Left ventricle myocardium inferior (tissue), 1 donor: ENCODE results near the gene ZC3H7B. TPM values are rescaled to one million over a fixed set of nuclear protein-coding genes. Genes with fewer than 3 reads are reported as not detected.
"Not testable (repeated sequence)": the region's sequence is repeated elsewhere in the genome, so short reads cannot be mapped to it uniquely, and the experiment has no call there.

Experiments used
- DNase-seq: peaks from one replicate; pipeline ENCODE4 v3.0.0-alpha.2; 2020
- H3K27ac ChIP-seq: fragments of 200-600 bp; replicated peaks from 2 replicates; pipeline ENCODE4 v1.8.0; 2021
- H3K27me3 ChIP-seq: fragments of 200-600 bp; 2 replicates; pipeline ENCODE4 v1.8.0; 2021; ENCODE audit warnings: low read depth
- H3K36me3 ChIP-seq: fragments of 200-600 bp; 2 replicates; pipeline ENCODE4 v1.8.0; 2021
- H3K4me1 ChIP-seq: fragments of 200-600 bp; 2 replicates; pipeline ENCODE4 v1.8.0; 2021
- H3K4me3 ChIP-seq: fragments of 200-600 bp; 2 replicates; pipeline ENCODE4 v1.8.0; 2021; ENCODE audit warnings: mild to moderate bottlenecking, moderate library complexity
- H3K9me3 ChIP-seq: fragments of 200-600 bp; replicated peaks from 2 replicates; pipeline ENCODE4 v1.8.0; 2021
- intact Hi-C: fragments of 100-400 bp; cut with micrococcal nuclease; formaldehyde crosslinking; loops from one replicate; pipeline ENCODE4 v1.11.0; 2022
- total RNA-seq: library from RNA; stranded (reverse); fragmentation: NEBNext Ultra II Directional; extraction: Animal tissue kit (Norgen Biotek cat#: 25700); gene quantifications from one replicate; pipeline ENCODE4 v1.2.1, GENCODE V29; 2021
- TF ChIP-seq, protein P1 (sequence below): fragments of 200-600 bp; IDR thresholded peaks from 2 replicates; pipeline ENCODE4 v1.8.0; 2021; ENCODE audit warnings: antibody characterized with exemption, mild to moderate bottlenecking, borderline replicate concordance
- donor health status: DM: no; HTN: yes; CAD: no; lungs with severe emphysema.

Gene ZC3H7B
- total RNA-seq, 1 donor from 2014 or later = 39.1 TPM

DNA sequence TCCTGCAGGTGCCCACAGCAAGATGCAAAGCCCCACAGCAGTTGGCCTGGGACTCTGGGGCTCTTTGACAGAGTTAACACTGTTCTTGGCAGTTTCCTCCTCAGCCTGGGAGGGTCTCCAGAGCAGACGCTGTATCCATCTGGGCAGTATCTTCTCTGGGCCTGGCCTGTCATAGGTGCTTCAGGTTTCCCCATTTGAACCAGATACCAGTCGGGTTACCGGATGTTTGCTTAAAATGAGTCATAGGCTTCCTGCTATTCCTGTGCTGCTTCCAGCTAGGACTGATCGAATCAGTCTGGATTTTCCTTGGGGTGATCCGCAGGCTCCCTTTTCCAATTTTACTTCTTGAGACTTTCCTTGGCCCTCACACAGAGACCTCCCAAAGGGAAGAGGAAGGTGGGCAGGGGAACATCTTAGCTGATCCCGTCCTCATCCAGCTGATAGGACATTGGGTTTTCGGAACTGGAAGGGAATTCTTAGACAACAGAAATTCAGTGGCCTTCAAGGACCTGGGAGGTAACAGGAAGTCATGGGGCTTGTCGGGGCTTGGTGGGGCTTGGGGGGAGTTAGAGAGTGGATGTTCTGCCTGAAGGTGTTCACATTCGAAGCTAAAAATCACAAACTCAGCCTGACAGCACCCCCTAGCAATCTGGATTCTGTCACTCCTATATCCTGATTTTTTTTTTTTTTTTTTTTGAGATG lies 12.9 kb upstream of the ZC3H7B start:
- no peaks in the 10 kb centered on the region for H3K9me3 ChIP-seq
- DNase-seq = no peak
- no peaks in the 10 kb centered on the region for H3K27me3 ChIP-seq
- peaks cover 10% of the 10 kb centered on the region for H3K36me3 ChIP-seq
- TF ChIP-seq, protein P1, sequence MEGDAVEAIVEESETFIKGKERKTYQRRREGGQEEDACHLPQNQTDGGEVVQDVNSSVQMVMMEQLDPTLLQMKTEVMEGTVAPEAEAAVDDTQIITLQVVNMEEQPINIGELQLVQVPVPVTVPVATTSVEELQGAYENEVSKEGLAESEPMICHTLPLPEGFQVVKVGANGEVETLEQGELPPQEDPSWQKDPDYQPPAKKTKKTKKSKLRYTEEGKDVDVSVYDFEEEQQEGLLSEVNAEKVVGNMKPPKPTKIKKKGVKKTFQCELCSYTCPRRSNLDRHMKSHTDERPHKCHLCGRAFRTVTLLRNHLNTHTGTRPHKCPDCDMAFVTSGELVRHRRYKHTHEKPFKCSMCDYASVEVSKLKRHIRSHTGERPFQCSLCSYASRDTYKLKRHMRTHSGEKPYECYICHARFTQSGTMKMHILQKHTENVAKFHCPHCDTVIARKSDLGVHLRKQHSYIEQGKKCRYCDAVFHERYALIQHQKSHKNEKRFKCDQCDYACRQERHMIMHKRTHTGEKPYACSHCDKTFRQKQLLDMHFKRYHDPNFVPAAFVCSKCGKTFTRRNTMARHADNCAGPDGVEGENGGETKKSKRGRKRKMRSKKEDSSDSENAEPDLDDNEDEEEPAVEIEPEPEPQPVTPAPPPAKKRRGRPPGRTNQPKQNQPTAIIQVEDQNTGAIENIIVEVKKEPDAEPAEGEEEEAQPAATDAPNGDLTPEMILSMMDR = no peak
- H3K4me3 ChIP-seq = no peak overlapping the region
- intact Hi-C loops = no loop called here
- peak overlapping the region; percentile 66 for H3K27ac ChIP-seq
- peaks cover 29% of the 10 kb centered on the region for H3K4me1 ChIP-seq

DNA sequence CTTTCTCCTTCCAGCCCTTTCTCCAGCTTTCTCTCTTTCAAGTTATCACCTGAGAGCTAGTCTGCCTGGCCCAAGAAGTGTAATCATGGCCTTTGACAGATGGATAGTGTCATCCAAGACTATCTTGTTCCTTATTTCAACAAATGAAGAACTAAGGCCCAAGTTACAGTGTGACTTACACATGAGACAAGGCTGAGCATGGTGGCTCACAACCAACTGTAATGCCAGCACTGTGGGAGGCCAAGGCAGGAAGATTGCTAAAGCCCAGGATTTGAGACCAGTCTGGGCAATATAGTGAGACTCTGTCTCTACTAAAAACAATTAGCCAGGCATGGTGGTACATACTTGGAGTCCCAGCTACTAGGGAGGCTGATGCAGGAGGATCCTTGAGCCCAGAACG lies 11.7 kb upstream of the ZC3H7B start:
- H3K27ac ChIP-seq = no peak overlapping the region
- TF ChIP-seq, protein P1 = no peak
- intact Hi-C loops = no loop called here
- no peak for DNase-seq
- H3K4me1 ChIP-seq = peaks cover 27% of the 10 kb centered on the region
- no peak overlapping the region for H3K4me3 ChIP-seq
- no peaks in the 10 kb centered on the region for H3K27me3 ChIP-seq
- no peaks in the 10 kb centered on the region for H3K9me3 ChIP-seq
- H3K36me3 ChIP-seq = peaks cover under 1% of the 10 kb centered on the region

DNA sequence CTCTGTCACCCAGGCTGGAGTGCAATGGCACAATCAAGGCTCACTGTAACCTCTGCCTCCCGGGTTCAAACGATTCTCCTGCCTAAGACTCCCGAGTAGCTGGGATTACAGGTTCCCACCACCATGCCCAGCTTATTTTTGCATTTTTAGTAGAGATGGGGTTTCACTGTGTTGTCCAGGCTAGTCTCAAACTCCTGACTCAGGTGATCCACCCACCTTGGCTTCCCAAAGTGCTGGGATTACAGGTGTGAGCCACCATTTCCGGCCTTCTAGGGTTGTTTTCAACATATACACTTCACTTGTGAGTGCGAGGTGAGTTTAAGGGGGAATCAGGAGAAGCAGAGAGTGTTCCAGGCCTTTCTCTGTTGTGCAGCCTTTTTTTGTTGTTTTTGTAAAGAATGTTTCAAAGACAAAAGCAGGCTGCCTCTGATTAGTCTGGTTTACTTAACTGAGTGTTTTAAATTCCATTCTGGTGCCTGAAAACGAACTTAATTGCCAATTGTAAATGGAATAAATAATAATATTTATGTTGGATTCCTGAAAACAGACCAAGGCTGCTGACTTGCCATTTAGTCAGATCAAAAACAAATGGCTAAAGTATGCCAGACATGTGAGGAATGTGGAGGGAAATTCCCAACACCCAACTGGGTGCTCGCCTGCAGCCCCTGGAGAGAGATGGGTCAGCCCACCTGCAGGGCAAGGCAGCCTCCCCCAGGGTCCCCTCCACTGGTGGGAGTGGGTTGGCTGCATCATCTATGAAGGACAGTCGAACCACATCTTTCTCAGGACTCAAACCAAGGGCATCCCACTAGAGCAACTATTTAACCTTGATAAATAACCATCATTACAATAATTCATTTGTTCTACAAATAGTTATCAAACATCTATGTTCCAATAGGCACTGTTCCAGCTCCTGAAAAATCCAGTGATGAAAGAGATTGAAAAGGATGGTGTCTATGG lies 10.8 kb upstream of the ZC3H7B start:
- no peak overlapping the region for H3K4me3 ChIP-seq
- intact Hi-C loops = no loop called here
- H3K27ac ChIP-seq = no peak overlapping the region
- TF ChIP-seq, protein P1 = no peak
- H3K9me3 ChIP-seq = no peaks in the 10 kb centered on the region
- peaks cover 18% of the 10 kb centered on the region for H3K4me1 ChIP-seq
- DNase-seq = no peak
- no peaks in the 10 kb centered on the region for H3K36me3 ChIP-seq
- no peaks in the 10 kb centered on the region for H3K27me3 ChIP-seq

DNA sequence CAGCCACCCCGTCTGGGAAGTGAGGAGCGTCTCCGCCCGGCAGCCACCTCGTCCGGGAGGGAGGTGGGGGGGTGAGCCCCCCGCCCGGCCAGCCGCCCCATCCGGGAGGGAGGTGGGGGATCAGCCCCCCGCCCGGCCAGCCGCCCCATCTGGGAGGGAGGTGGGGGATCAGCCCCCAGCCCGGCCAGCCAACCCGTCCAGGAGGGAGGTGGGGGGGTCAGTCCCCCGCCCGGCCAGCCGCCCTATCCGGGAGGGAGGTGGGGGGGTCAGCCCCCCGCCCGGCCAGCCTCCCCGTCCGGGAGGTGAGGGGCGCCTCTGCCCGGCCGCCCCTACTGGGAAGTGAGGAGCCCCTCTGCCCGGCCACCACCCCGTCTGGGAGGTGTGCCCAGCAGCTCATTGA lies 6.5 kb upstream of the ZC3H7B start:
- H3K36me3 ChIP-seq, intact Hi-C loops, H3K9me3 ChIP-seq, H3K4me1 ChIP-seq, H3K4me3 ChIP-seq, DNase-seq, H3K27me3 ChIP-seq, H3K27ac ChIP-seq: not testable (repeated sequence)

DNA sequence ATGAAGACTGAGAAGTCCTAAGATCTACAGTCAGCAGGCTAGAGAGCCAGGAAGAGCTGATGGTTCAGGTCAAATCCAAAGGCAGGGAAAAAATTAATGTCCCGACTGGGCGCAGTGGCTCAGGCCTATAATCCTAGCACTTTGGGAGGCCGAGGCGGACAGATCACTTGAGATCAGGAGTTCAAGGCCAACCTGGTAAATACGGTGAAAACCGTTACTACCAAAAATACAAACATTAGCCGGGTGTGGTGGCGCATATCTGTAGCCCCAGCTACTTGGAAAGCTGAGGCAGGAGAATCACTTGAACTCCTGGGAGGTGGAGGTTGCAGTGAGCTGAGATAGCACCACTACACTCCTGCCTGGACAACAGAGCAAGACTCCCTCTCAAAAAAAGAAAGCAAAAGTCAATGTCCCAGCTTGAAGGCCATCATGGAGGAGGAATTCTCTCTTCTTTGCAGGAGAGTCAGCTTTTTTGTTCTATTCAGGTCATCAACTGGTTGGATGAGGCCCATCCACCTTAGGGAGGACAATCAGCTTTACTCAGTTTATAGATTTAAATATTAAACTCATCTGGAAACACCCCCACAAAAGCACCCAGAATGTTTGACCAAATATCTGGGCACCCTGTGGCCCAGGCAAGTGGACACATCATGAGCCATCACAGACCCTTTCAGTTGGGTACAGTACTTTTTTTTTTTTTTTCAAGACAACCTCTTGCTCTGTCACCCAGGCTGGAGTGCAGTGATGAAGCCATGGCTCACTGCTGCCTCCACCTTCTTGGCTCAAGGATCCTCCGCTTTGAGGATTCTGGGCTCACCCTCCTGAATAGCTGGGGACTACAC lies 4.3 kb upstream of the ZC3H7B start:
- TF ChIP-seq, protein P1 = no peak
- H3K9me3 ChIP-seq = no peaks in the 10 kb centered on the region
- DNase-seq = no peak

More for the DNA sequence above, 4.3 kb upstream of the ZC3H7B start:
- Histone ChIP-seq H3K36me3 (no peaks in the 10 kb centered on the region), H3K27me3 (no peaks in the 10 kb centered on the region), H3K4me1 (peaks cover 14% of the 10 kb centered on the region), H3K4me3 (no peak overlapping the region), H3K27ac (no peak overlapping the region)
- intact Hi-C loops = no loop called here
